ENCODE measurements around the gene HRG. TPM values are rescaled to one million over a fixed set of nuclear protein-coding genes. Genes with fewer than 3 reads are reported as not detected.
"Not testable (repeated sequence)": the region's sequence is repeated elsewhere in the genome, so short reads cannot be mapped to it uniquely, and the experiment has no call there.

Gene HRG
- total and polyA plus RNA-seq, 2 experiments from 2014 or later, result not detected

GRCh38 chr3:186628756-186629155 lies 37.1 kb upstream of the HRG start:
- Histone ChIP-seq H2AFZ (no peak overlapping the region), H3K27me3 (replicated peaks; ENCODE audit: insufficient read depth) (0 out of 2 replicates have a peak, but pooled peaks cover 16% of the 10 kb centered on the region), H4K20me1 (ENCODE audit: insufficient read depth) (no peaks in the 10 kb centered on the region), H3K36me3 (ENCODE audit: low read depth) (no peaks in the 10 kb centered on the region), H3K9ac (no peak overlapping the region), H3F3A (ENCODE audit: insufficient read depth) (no peaks in the 10 kb centered on the region), H3K9me2 (ENCODE audit: insufficient read depth) (no peaks in the 10 kb centered on the region), H3K9me3 (ENCODE audit: low read depth) (no peaks in the 10 kb centered on the region), H3K79me2 (ENCODE audit: insufficient read depth) (no peaks in the 10 kb centered on the region), H3K4me3 (no peak overlapping the region), H3K27ac (no peak overlapping the region), H3K4me1 (ENCODE audit: insufficient read depth) (no peaks in the 10 kb centered on the region), H3K4me2 (ENCODE audit: unreplicated experiment) (no peak overlapping the region)
- TF ChIP-seq EZH2phosphoT487 (IDR thresholded peaks at IDR 0.05; ENCODE audit: insufficient read depth, low read depth) (no peak), EZH2 (IDR thresholded peaks at IDR 0.05; ENCODE audit: insufficient read depth, poor library complexity, severe bottlenecking) (no peak)
- DNase-seq, result no peak
- in situ Hi-C loops (cut with MboI), result no loop called here
- WGBS, 2 experiments (ENCODE audit: low coverage in 1 of 2, low lambda C conversion rate in 2 of 2, missing lambda C conversion rate in 2 of 2), result 61 to 66% methylated on average over 7 of the region's 7 CpGs

- H3K36me3 ChIP-seq (ENCODE audit: low read depth), result no peaks in the 10 kb centered on the region
- H3K27me3 ChIP-seq (replicated peaks; ENCODE audit: insufficient read depth), result peaks cover 7% of the 10 kb centered on the region; the same call in 1 of the 2 replicates
- H3K9ac ChIP-seq, result no peak overlapping the region
- no peak for TF ChIP-seq EZH2 (IDR thresholded peaks at IDR 0.05; ENCODE audit: insufficient read depth, poor library complexity, severe bottlenecking)
- TF ChIP-seq EZH2phosphoT487 (IDR thresholded peaks at IDR 0.05; ENCODE audit: insufficient read depth, low read depth), result no peak
- H3K4me1 ChIP-seq (ENCODE audit: insufficient read depth), result no peaks in the 10 kb centered on the region
- no peaks in the 10 kb centered on the region for H4K20me1 ChIP-seq (ENCODE audit: insufficient read depth)
- in situ Hi-C loops (cut with MboI), result no loop called here
- H3K4me2 ChIP-seq (ENCODE audit: unreplicated experiment), result no peak overlapping the region
- no peak overlapping the region for H3K4me3 ChIP-seq
- WGBS, 2 experiments (ENCODE audit: low coverage in 1 of 2, low lambda C conversion rate in 2 of 2, missing lambda C conversion rate in 2 of 2), result 17 to 21% methylated on average over 6 of the region's 6 CpGs
- H3K79me2 ChIP-seq (ENCODE audit: insufficient read depth), result no peaks in the 10 kb centered on the region
- no peak overlapping the region for H2AFZ ChIP-seq
- H3F3A ChIP-seq (ENCODE audit: insufficient read depth), result no peaks in the 10 kb centered on the region
- no peak for DNase-seq
- H3K9me3 ChIP-seq (ENCODE audit: low read depth), result no peaks in the 10 kb centered on the region
- H3K9me2 ChIP-seq (ENCODE audit: insufficient read depth), result no peaks in the 10 kb centered on the region
- no peak overlapping the region for H3K27ac ChIP-seq
Observed at GRCh38 chr3:186630950-186631641, 34.7 kb upstream of the HRG start.

- Histone ChIP-seq H2AFZ (no peak overlapping the region), H3K27ac (no peak overlapping the region), H3K27me3 (replicated peaks; ENCODE audit: insufficient read depth) (peaks cover 18% of the 10 kb centered on the region; the same call in 1 of the 2 replicates), H3K9ac (no peak overlapping the region), H3K9me2 (ENCODE audit: insufficient read depth) (no peaks in the 10 kb centered on the region), H3K36me3 (ENCODE audit: low read depth) (no peaks in the 10 kb centered on the region), H3K4me3 (no peak overlapping the region), H3K9me3 (ENCODE audit: low read depth) (no peaks in the 10 kb centered on the region), H3K4me2 (ENCODE audit: unreplicated experiment) (no peak overlapping the region), H3F3A (ENCODE audit: insufficient read depth) (no peaks in the 10 kb centered on the region), H3K79me2 (ENCODE audit: insufficient read depth) (no peaks in the 10 kb centered on the region), H4K20me1 (ENCODE audit: insufficient read depth) (no peaks in the 10 kb centered on the region), H3K4me1 (ENCODE audit: insufficient read depth) (no peaks in the 10 kb centered on the region)
- TF ChIP-seq EZH2 (IDR thresholded peaks at IDR 0.05; ENCODE audit: insufficient read depth, poor library complexity, severe bottlenecking) (no peak), EZH2phosphoT487 (IDR thresholded peaks at IDR 0.05; ENCODE audit: insufficient read depth, low read depth) (no peak)
- DNase-seq, result no peak
- in situ Hi-C loops (cut with MboI), result no loop called here
Observed at GRCh38 chr3:186633481-186633880, 32.3 kb upstream of the HRG start.

GRCh38 chr3:186634207-186634606 lies 31.6 kb upstream of the HRG start:
- H3K4me2 ChIP-seq (ENCODE audit: unreplicated experiment); H3K36me3 ChIP-seq (ENCODE audit: low read depth); H3K27ac ChIP-seq; H3K79me2 ChIP-seq (ENCODE audit: insufficient read depth); H4K20me1 ChIP-seq (ENCODE audit: insufficient read depth); DNase-seq; H3K9me3 ChIP-seq (ENCODE audit: low read depth); H3K4me1 ChIP-seq (ENCODE audit: insufficient read depth); H3F3A ChIP-seq (ENCODE audit: insufficient read depth); in situ Hi-C loops (cut with MboI); H3K4me3 ChIP-seq; H2AFZ ChIP-seq; H3K9ac ChIP-seq; H3K9me2 ChIP-seq (ENCODE audit: insufficient read depth): not testable (repeated sequence)
- H3K27me3 ChIP-seq (replicated peaks; ENCODE audit: insufficient read depth), result peaks cover 21% of the 10 kb centered on the region; the same call in 1 of the 2 replicates
- WGBS, 2 experiments (ENCODE audit: low coverage in 1 of 2, low lambda C conversion rate in 2 of 2, missing lambda C conversion rate in 2 of 2), result 65 to 70% methylated on average over 5 of the region's 5 CpGs

GRCh38 chr3:186635532-186635931 lies 30.3 kb upstream of the HRG start:
- Histone ChIP-seq H3K9me3 (ENCODE audit: low read depth) (no peaks in the 10 kb centered on the region), H2AFZ (no peak overlapping the region), H3K79me2 (ENCODE audit: insufficient read depth) (no peaks in the 10 kb centered on the region), H3K4me2 (ENCODE audit: unreplicated experiment) (no peak overlapping the region), H3K27me3 (replicated peaks; ENCODE audit: insufficient read depth) (peaks cover 18% of the 10 kb centered on the region; the same call in 1 of the 2 replicates), H3K9me2 (ENCODE audit: insufficient read depth) (no peaks in the 10 kb centered on the region), H3F3A (ENCODE audit: insufficient read depth) (0 out of 2 replicates have a peak, but pooled peaks cover 7% of the 10 kb centered on the region), H3K36me3 (ENCODE audit: low read depth) (no peaks in the 10 kb centered on the region), H3K9ac (no peak overlapping the region), H4K20me1 (ENCODE audit: insufficient read depth) (no peaks in the 10 kb centered on the region), H3K27ac (no peak overlapping the region), H3K4me3 (no peak overlapping the region), H3K4me1 (ENCODE audit: insufficient read depth) (no peaks in the 10 kb centered on the region)
- in situ Hi-C loops (cut with MboI), result no loop called here
- TF ChIP-seq EZH2 (IDR thresholded peaks at IDR 0.05; ENCODE audit: insufficient read depth, poor library complexity, severe bottlenecking) (no peak), EZH2phosphoT487 (IDR thresholded peaks at IDR 0.05; ENCODE audit: insufficient read depth, low read depth) (no peak)
- no peak for DNase-seq
- WGBS, 2 experiments (ENCODE audit: low coverage in 1 of 2, low lambda C conversion rate in 2 of 2, missing lambda C conversion rate in 2 of 2), result 25 to 28% methylated on average over 3 of the region's 3 CpGs

Measured in GM23248 (cell line).